ENCODE measurements around the gene CACNG4.

Gene CACNG4

GRCh38 chr17:66976781-66977201, 12.3 kb downstream of the CACNG4 start:
- DNase-seq (ENCODE audit: low read depth, low spot score) = no peak
- no peak overlapping the region for H3K4me3 ChIP-seq (ENCODE audit: low read length)

GRCh38 chr17:66978514-66979061, 14.1 kb downstream of the CACNG4 start:
- DNase-seq (ENCODE audit: low read depth, low spot score) = no peak
- no peak overlapping the region for H3K4me3 ChIP-seq (ENCODE audit: low read length)

- DNase-seq (ENCODE audit: low read depth, low spot score) = no peak
- no peak overlapping the region for H3K4me3 ChIP-seq (ENCODE audit: low read length)
Measured at GRCh38 chr17:66980896-66981295, 16.4 kb downstream of the CACNG4 start.

- H3K4me3 ChIP-seq (ENCODE audit: low read length) = no peak overlapping the region
- no peak for DNase-seq (ENCODE audit: low read depth, low spot score)
Measured at GRCh38 chr17:66981983-66982508, 17.5 kb downstream of the CACNG4 start.

GRCh38 chr17:66983414-66984021, 19.0 kb downstream of the CACNG4 start:
- no peak for DNase-seq (ENCODE audit: low read depth, low spot score)

GRCh38 chr17:66984730-66985129, 20.2 kb downstream of the CACNG4 start:
- no peak for DNase-seq (ENCODE audit: low read depth, low spot score)
- H3K4me3 ChIP-seq (ENCODE audit: low read length) = no peak overlapping the region

More at GRCh38 chr17:66983414-66984021, 19.0 kb downstream of the CACNG4 start:
- H3K4me3 ChIP-seq (ENCODE audit: low read length) = no peak overlapping the region

- no peak for DNase-seq (ENCODE audit: low read depth, low spot score)
- no peak overlapping the region for H3K4me3 ChIP-seq (ENCODE audit: low read length)
Measured at GRCh38 chr17:66985338-66986237, 21.1 kb downstream of the CACNG4 start.

GRCh38 chr17:66986659-66987058, 22.2 kb downstream of the CACNG4 start:
- H3K4me3 ChIP-seq (ENCODE audit: low read length) = no peak overlapping the region
- DNase-seq (ENCODE audit: low read depth, low spot score) = no peak

- no peak for DNase-seq (ENCODE audit: low read depth, low spot score)
- H3K4me3 ChIP-seq (ENCODE audit: low read length) = no peak overlapping the region
Measured at GRCh38 chr17:66987059-66987616, 22.6 kb downstream of the CACNG4 start.

GRCh38 chr17:66988069-66988798, 23.7 kb downstream of the CACNG4 start:
- no peak for DNase-seq (ENCODE audit: low read depth, low spot score)
- H3K4me3 ChIP-seq (ENCODE audit: low read length) = no peak overlapping the region

GRCh38 chr17:66989076-66989475, 24.6 kb downstream of the CACNG4 start:
- no peak for DNase-seq (ENCODE audit: low read depth, low spot score)
- no peak overlapping the region for H3K4me3 ChIP-seq (ENCODE audit: low read length)

- DNase-seq (ENCODE audit: low read depth, low spot score) = no peak
- H3K4me3 ChIP-seq (ENCODE audit: low read length) = no peak overlapping the region
Measured at GRCh38 chr17:66989579-66989978, 25.1 kb downstream of the CACNG4 start.

GRCh38 chr17:66990047-66990446, 25.5 kb downstream of the CACNG4 start:
- no peak overlapping the region for H3K4me3 ChIP-seq (ENCODE audit: low read length)
- no peak for DNase-seq (ENCODE audit: low read depth, low spot score)

GRCh38 chr17:66992911-66993442, 28.5 kb downstream of the CACNG4 start:
- no peak for DNase-seq (ENCODE audit: low read depth, low spot score)
- H3K4me3 ChIP-seq (ENCODE audit: low read length) = no peak overlapping the region

- H3K4me3 ChIP-seq (ENCODE audit: low read length) = no peak overlapping the region
- DNase-seq (ENCODE audit: low read depth, low spot score) = no peak
Measured at GRCh38 chr17:66994361-66994760, 29.9 kb downstream of the CACNG4 start.

- no peak for DNase-seq (ENCODE audit: low read depth, low spot score)
Measured at GRCh38 chr17:66994930-66995535, 30.5 kb downstream of the CACNG4 start.

GRCh38 chr17:66995944-66996343, 31.4 kb downstream of the CACNG4 start:
- no peak for DNase-seq (ENCODE audit: low read depth, low spot score)

More at GRCh38 chr17:66994930-66995535, 30.5 kb downstream of the CACNG4 start:
- no peak overlapping the region for H3K4me3 ChIP-seq (ENCODE audit: low read length)

GRCh38 chr17:66996926-66997325, 32.4 kb downstream of the CACNG4 start:
- no peak overlapping the region for H3K4me3 ChIP-seq (ENCODE audit: low read length)
- DNase-seq (ENCODE audit: low read depth, low spot score) = no peak

More at GRCh38 chr17:66995944-66996343, 31.4 kb downstream of the CACNG4 start:
- H3K4me3 ChIP-seq (ENCODE audit: low read length) = no peak overlapping the region
